Uterus (tissue), 2 donors: ENCODE measurements around the gene PLD1.

ENCODE experiments used
- CTCF ChIP-seq, 4 experiments: fragments of 200-600 bp in 2 of 4; fragments of 450-650 bp in 2 of 4; sonication (generic) in 2 of 4; IDR thresholded peaks; one replicate each; pipeline ENCODE4 v1.5.1; 2016 to 2019; ENCODE audit warnings: antibody characterized with exemption in 4 of 4, mild to moderate bottlenecking in 2 of 4, moderate library complexity in 1 of 4
- POLR2A ChIP-seq, 2 donors: fragments of 450-650 bp; IDR thresholded peaks; one replicate each; pipeline ENCODE4 v1.6.1; 2016; ENCODE audit warnings: antibody characterized with exemption in 2 of 2, mild to moderate bottlenecking in 1 of 2, moderate library complexity in 1 of 2

GRCh38 chr3:171849617-171850319 lies 39.5 kb upstream of the PLD1 start:
- no peak for TF ChIP-seq CTCF (IDR thresholded peaks at IDR 0.05)
- TF ChIP-seq POLR2A (IDR thresholded peaks at IDR 0.05): no peak
